PC-3 (cell line): ENCODE results near the gene HOXB13.

ENCODE experiments used
- EZH2phosphoT487 ChIP-seq: fragments of 300-600 bp; sonication (generic); IDR thresholded peaks from 2 replicates; pipeline ENCODE4 v1.6.1; 2018; ENCODE audit warnings: mild to moderate bottlenecking, antibody characterized with exemption, low read length, borderline replicate concordance
- TF ChIP-seq, protein P1 (sequence below): fragments of 300-600 bp; sonication (generic); conservative IDR thresholded peaks from 2 replicates; pipeline ENCODE4 v1.5.1; 2017; ENCODE audit warnings: antibody characterized with exemption, low read depth, mild to moderate bottlenecking, low read length

DNA sequence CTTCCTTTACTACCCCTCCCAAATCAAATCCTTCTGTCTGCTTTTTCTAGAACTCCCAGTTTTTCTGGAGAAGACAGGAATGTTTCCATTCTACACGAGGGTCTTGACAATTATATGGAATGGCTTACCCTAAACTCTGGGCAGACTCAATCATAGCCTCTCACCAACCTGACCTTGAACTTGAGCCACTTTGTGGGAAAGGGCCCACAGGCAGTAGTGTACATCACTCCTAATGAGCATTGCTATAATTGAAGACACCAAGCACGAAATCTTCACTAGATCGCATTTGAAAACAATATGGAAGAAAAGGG, 1.6 kb upstream of the HOXB13 start:
- TF ChIP-seq, protein P1, sequence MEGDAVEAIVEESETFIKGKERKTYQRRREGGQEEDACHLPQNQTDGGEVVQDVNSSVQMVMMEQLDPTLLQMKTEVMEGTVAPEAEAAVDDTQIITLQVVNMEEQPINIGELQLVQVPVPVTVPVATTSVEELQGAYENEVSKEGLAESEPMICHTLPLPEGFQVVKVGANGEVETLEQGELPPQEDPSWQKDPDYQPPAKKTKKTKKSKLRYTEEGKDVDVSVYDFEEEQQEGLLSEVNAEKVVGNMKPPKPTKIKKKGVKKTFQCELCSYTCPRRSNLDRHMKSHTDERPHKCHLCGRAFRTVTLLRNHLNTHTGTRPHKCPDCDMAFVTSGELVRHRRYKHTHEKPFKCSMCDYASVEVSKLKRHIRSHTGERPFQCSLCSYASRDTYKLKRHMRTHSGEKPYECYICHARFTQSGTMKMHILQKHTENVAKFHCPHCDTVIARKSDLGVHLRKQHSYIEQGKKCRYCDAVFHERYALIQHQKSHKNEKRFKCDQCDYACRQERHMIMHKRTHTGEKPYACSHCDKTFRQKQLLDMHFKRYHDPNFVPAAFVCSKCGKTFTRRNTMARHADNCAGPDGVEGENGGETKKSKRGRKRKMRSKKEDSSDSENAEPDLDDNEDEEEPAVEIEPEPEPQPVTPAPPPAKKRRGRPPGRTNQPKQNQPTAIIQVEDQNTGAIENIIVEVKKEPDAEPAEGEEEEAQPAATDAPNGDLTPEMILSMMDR: no peak
- TF ChIP-seq EZH2phosphoT487: no peak
